AG09319 (cell line): ENCODE data around the gene ROPN1B.

ENCODE experiments used
- DNase-seq: peaks from one replicate; pipeline ENCODE4 v3.0.0-alpha.2; 2010; ENCODE audit warnings: low read depth; ENCODE audit errors: extremely low read depth
- TF ChIP-seq, protein P1 (sequence below): IDR thresholded peaks from 2 replicates; pipeline ENCODE4 v1.5.1; 2011; ENCODE audit warnings: low read depth, mild to moderate bottlenecking, inconsistent platforms, low read length, moderate library complexity

Gene ROPN1B

DNA sequence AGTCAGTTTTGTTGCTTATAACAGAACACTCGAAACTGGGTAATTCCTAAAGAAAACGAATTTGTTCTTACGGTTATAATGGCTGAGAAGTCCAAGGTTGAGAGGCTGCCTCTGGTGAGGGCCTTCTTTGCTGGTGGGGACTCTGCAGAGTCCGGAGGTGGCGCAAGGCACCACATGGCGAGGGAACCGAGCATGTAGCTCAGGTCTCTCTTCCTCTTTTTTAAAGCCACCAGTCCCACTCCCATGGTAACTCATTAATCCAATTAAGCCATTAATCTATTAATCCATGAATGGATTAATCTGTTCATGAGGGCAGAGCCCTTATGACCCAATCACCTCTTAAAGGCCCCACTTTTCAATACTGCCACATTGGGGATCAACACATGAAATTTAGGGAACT lies 50.0 kb downstream of the ROPN1B start:
- no peak for DNase-seq
- TF ChIP-seq, protein P1, sequence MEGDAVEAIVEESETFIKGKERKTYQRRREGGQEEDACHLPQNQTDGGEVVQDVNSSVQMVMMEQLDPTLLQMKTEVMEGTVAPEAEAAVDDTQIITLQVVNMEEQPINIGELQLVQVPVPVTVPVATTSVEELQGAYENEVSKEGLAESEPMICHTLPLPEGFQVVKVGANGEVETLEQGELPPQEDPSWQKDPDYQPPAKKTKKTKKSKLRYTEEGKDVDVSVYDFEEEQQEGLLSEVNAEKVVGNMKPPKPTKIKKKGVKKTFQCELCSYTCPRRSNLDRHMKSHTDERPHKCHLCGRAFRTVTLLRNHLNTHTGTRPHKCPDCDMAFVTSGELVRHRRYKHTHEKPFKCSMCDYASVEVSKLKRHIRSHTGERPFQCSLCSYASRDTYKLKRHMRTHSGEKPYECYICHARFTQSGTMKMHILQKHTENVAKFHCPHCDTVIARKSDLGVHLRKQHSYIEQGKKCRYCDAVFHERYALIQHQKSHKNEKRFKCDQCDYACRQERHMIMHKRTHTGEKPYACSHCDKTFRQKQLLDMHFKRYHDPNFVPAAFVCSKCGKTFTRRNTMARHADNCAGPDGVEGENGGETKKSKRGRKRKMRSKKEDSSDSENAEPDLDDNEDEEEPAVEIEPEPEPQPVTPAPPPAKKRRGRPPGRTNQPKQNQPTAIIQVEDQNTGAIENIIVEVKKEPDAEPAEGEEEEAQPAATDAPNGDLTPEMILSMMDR: no peak

DNA sequence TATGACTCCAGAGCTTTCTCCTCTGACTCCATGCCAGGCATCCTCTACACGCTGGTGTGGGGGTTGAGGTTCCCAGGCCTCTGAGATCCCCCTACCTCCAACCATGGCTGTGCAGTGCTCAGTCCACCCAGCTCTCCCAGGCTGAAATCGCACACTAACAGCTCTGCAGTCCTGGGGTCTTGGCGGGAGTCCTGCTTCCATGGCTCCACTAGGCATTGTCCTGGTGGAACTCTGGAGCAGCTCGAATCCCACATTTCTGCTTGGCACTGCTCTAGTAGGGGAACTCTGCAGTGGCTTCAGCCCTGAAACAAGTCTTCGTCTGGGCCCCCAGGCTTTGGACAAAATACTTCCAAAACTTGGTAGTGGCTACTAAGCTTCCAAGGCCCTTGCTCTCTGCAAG lies 50.7 kb downstream of the ROPN1B start:
- TF ChIP-seq, protein P1: no peak

DNA sequence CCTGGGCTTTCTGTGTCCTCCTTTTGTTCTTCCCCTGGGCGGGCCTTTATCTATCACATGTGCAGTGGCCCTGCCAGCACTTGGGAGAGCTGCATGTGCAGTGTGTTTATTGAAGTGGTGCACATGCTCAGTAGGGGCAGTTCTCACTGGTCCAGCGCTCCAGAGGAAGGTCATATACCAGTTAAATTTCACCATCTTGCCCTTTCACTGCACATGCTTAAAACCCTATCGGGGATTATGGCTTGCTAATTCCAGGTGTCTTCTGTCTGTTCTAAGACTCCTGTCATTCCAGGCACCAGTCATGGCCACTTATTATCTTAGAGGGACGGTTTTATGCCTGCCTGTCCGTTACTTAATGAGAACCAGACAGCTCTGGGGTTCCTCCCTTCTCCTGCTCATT lies 52.2 kb downstream of the ROPN1B start:
- DNase-seq: no peak
- TF ChIP-seq, protein P1: no peak

More for the DNA sequence above, 50.7 kb downstream of the ROPN1B start:
- DNase-seq: no peak

DNA sequence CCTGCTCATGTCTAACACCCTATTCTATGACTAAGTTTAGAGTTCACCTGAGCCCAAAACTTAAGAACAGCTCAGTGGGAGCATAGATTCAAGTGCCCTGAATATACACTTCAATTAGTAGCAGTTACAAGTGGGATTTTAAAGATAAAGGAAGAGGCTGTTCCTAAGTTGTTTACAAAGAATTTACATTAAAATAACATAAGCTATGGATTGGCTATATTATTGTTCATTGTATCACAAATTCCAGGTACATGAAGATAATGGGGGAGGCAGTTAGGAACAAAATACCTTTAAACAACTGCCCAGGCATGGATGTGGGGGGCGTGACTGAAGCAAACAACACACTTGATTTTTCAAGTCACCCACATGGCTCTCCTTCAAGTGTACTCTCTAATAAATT lies 52.7 kb downstream of the ROPN1B start:
- no peak for DNase-seq
- TF ChIP-seq, protein P1: no peak

DNA sequence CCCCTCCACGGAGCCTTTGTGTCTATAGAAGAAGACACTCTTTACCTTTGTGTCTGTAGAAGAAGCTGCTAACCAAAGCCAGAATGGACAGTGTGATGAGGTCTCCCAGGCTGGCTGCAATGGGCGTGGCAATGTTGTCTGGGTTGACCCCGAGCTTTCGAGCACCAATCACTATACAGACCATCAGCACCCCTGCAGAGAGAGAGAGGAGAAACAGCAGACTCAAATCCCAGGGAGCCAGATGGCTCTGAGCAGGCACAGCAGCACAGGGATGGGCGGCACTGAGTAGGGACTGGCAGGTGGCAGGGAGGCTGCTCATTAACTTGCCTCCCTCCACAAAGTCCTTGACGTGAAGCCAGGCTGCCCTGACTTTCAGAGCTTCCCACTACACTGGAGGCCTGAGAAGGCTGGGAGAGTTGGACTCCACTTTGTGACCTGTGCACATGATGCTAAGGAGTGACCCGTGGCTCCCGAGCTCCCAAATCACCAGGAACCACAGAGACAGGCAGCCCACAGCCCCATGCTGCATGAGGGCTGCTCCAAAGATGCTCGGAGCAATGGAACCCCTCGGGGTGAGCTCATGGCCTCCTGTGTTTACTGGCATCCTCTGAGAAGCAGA lies 53.9 kb downstream of the ROPN1B start:
- TF ChIP-seq, protein P1: no peak
- DNase-seq: no peak

DNA sequence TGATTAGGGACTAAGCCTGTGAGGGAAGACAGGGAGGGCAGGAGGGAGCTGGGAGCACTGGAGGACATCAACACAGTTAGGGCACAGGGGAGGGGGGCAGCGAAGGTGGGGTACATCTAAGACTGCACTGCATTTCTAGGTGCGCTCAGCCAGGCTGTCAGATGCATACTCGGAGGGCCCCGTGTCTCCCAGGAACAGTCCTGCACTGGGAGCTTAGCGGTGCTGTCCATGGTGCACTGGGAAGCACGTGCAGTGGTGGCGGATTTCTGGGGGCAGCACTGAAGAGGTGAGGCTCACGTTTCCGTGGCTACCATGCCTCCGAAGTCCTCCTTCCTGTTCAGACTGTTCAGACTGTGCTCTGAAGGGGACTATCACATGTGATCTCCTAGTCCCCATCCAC lies 54.4 kb downstream of the ROPN1B start:
- TF ChIP-seq, protein P1: no peak
- DNase-seq: no peak

DNA sequence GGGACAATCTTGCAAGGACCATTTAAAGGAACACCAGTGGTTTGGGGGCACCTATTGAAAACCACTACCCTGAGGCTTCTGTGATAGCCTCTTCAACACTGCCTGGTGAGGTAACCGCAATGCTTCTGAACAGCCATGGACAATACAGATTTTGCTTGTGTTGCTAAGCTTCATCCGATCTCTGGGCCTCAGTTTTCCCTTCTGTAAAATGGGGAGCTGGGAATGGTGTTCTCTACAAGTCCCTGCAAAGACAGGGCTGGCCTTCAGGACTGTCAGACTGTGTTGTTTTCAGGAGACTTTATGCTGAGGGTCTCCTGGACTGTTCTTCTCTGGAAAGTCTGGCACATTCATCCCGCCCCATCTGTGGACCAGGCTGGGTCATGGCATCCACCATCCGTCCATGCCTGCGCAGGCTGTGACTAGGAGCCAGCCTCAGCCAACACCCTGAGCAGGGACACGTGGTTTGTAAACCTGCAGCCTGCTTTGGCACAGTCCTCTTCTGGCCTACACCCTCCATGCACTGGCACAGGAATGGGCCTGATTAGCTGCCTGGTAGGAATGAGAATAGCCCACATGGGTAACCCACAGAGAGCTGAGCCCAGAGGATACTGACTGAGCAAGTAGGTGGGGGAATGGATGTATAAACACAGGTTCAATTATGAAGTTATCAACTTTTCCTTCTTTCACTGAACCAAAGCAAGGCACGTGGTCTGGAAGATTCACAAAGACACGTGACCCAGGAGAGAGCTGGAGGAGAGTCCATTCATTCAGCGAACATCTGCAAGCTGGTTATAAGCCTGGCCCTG lies 55.3 kb downstream of the ROPN1B start:
- TF ChIP-seq, protein P1: no peak
- DNase-seq: no peak
